ENCODE measurements around the gene MED12L.

The MED12L gene

GRCh38 chr3:151407928-151408327 lies 322.5 kb downstream of the MED12L start:
- Mint-ChIP-seq H3K9me3 (no peaks in the 10 kb centered on the region), H3K27ac (no peak overlapping the region), H3K36me3 (ENCODE audit: low read depth) (no peaks in the 10 kb centered on the region), H3K4me3 (no peak overlapping the region), H3K27me3 (peaks cover under 1% of the 10 kb centered on the region), H3K4me1 (ENCODE audit: low read depth) (peaks cover 3% of the 10 kb centered on the region)
- no peak for DNase-seq

- Mint-ChIP-seq H3K27ac (no peak overlapping the region), H3K9me3 (no peaks in the 10 kb centered on the region), H3K4me1 (ENCODE audit: low read depth) (no peaks in the 10 kb centered on the region), H3K27me3 (peaks cover 2% of the 10 kb centered on the region), H3K36me3 (ENCODE audit: low read depth) (no peaks in the 10 kb centered on the region), H3K4me3 (no peak overlapping the region)
- no peak for DNase-seq
Observed at GRCh38 chr3:151410891-151411559, 325.6 kb downstream of the MED12L start.

DNA sequence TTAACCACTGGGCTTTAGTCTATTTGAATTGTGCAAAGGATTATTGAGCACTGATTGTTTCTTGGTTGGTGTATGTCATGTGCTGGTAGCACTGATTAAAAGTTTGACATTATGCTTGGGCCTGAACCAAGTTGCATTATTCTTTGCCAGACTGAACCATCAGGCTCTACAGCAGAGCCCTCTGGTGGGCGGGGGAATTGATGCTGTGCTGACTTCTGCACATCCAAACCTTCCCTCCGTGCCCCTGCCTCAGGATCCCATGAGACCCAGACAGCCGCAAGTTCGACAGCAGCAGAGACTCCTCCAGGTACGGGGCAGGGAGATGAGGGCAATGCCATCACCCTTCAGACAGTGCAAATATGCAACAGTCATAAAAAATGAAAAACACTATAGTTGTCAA lies 327.5 kb downstream of the MED12L start:
- no peaks in the 10 kb centered on the region for H3K4me1 Mint-ChIP-seq (ENCODE audit: low read depth)
- no peak overlapping the region for H3K4me3 Mint-ChIP-seq
- H3K27me3 Mint-ChIP-seq = peaks cover 2% of the 10 kb centered on the region
- no peaks in the 10 kb centered on the region for H3K36me3 Mint-ChIP-seq (ENCODE audit: low read depth)
- no peak for DNase-seq
- no peak overlapping the region for H3K27ac Mint-ChIP-seq
- H3K9me3 Mint-ChIP-seq = no peaks in the 10 kb centered on the region

DNA sequence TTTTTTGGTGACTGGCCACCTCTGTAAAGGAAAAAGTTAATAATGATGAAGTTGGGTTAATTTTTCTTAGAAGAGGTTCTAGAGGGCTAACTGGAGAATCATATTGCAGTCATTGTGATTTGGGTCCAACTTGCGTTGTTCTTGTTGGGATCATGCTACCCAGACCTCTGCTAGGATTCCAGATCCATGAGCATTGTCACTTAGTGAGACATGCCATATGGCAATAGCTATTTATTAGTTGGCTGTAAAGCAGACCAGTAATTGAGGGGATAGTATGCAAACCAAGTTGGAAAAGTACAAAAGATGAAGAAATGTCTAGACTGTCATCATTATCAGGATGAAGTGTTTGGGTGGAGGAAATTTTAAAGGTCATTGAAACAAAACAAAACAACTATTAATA lies 329.8 kb downstream of the MED12L start:
- no peaks in the 10 kb centered on the region for H3K36me3 Mint-ChIP-seq (ENCODE audit: low read depth)
- peaks cover 2% of the 10 kb centered on the region for H3K27me3 Mint-ChIP-seq
- no peak overlapping the region for H3K4me3 Mint-ChIP-seq
- no peaks in the 10 kb centered on the region for H3K9me3 Mint-ChIP-seq
- H3K27ac Mint-ChIP-seq = no peak overlapping the region
- no peaks in the 10 kb centered on the region for H3K4me1 Mint-ChIP-seq (ENCODE audit: low read depth)
- no peak for DNase-seq

DNA sequence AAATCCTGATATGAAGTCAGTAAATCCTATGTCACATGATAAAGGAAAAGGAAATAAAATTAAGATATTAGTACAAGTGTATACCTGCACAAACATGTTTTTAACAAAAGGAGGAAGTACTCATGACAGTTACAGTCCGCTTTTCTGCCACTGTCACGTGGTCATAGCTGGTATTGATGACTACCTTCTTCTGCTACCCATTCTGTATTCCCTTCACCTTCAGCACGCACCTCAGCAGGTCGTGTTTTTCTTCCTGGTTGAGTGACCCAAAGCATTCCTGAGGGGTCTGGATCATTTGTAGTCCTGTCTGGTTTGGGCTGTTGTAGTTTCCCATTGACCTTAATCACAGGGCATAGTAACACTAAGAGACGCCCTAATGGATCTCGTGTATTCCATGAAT lies 334.3 kb downstream of the MED12L start:
- H3K9me3 Mint-ChIP-seq = no peaks in the 10 kb centered on the region
- no peak overlapping the region for H3K4me3 Mint-ChIP-seq

DNA sequence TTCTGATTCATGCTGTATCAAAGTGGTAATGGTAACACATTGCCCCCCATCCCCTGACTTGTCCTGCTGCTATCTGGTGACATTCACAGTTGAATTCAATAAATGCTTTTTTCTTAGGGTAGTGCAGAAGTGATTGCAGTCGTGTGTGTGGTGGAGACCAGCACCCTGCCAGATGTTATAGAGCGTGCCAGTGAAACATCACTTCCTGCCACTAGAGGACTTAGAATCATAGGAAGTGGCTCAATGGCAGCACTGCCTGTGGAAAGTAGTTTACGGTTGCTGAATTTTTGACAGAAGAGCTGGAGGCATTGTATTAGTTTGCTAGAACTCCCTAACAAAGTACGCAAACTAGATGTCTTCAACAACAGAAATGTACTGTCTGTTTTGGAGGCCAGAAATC lies 336.5 kb downstream of the MED12L start:
- Mint-ChIP-seq H3K4me1 (ENCODE audit: low read depth) (no peaks in the 10 kb centered on the region), H3K27ac (no peak overlapping the region), H3K36me3 (ENCODE audit: low read depth) (no peaks in the 10 kb centered on the region), H3K4me3 (no peak overlapping the region), H3K9me3 (no peaks in the 10 kb centered on the region), H3K27me3 (no peaks in the 10 kb centered on the region)
- DNase-seq = no peak

More for the DNA sequence above, 334.3 kb downstream of the MED12L start:
- H3K36me3 Mint-ChIP-seq (ENCODE audit: low read depth) = no peaks in the 10 kb centered on the region
- H3K27ac Mint-ChIP-seq = no peak overlapping the region
- H3K27me3 Mint-ChIP-seq = no peaks in the 10 kb centered on the region
- DNase-seq = no peak
- no peaks in the 10 kb centered on the region for H3K4me1 Mint-ChIP-seq (ENCODE audit: low read depth)

DNA sequence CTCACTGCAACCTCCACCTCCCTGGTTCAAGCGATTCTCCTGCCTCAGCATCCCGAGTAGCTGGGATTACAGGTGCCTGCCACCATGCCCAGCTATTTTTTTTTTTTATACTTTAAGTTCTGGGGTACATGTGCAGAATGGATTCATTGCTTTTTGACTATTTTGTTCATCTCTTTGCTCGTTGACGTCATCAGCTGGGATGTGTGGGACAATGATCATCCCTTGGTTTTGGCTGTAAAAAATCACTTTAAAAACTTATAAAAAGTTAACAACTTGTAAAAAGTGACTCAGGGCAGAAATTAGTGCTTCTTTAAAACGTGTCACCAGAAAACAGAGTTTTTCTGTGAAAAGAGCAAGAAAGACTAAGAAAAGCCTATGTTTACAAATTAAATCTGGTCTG lies 337.6 kb downstream of the MED12L start:
- Mint-ChIP-seq H3K4me1 (ENCODE audit: low read depth) (no peaks in the 10 kb centered on the region), H3K4me3 (no peak overlapping the region), H3K36me3 (ENCODE audit: low read depth) (no peaks in the 10 kb centered on the region), H3K27ac (no peak overlapping the region), H3K27me3 (no peaks in the 10 kb centered on the region), H3K9me3 (no peaks in the 10 kb centered on the region)
- DNase-seq = no peak

DNA sequence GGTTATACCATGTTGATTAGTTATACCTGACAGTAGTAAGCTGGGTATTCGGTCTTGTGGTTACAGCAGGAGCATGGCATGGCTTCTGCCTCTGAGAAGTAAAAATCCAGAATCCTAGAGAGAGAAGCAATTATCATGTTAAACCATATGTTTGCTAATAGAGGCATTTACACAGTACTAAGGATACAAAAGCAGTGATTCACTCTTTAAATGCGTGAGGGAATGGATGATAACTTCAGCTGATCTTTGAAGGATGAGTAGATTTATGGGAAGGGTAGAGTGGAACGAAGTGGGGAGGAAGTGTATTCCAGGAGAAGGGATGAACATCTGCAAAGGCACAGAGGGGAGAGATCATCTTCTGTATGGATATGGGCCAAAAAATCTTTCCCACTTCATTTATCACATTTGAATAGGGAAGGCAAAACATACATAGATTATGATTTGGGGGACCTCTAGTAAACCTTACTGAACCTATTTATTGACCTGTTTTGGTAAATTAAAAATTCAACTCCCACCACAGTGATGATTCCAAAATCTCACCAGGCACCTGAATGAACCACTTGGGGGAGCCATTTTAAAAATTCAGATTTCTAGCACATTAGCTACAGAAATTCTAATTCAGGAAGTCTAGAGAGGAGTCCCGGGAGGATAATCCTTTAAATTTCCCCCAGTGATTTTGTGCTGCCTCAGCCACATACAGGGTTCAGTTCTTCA lies 340.3 kb downstream of the MED12L start:
- no peaks in the 10 kb centered on the region for H3K9me3 Mint-ChIP-seq
- H3K4me1 Mint-ChIP-seq (ENCODE audit: low read depth) = no peaks in the 10 kb centered on the region
- H3K4me3 Mint-ChIP-seq = no peak overlapping the region
- H3K27me3 Mint-ChIP-seq = peaks cover under 1% of the 10 kb centered on the region
- H3K36me3 Mint-ChIP-seq (ENCODE audit: low read depth) = no peaks in the 10 kb centered on the region
- no peak for DNase-seq
- no peak overlapping the region for H3K27ac Mint-ChIP-seq

DNA sequence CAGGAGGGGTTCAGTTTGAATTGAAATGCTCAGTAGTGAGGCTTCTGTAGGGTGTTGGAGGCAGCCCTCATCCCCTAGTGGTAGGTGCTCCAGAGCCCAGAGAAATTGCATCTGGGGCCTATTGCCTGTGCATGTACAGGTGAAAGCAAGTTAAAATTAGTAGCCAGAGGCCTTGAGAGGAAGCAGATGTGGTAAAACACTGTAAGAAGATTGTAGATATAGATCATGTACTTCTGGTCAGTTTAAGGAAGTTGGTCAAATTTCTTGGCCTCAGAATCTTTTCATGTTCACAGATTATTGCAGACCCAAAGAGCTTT lies 340.8 kb downstream of the MED12L start:
- H3K27me3 Mint-ChIP-seq = peaks cover 4% of the 10 kb centered on the region
- H3K9me3 Mint-ChIP-seq = no peaks in the 10 kb centered on the region
- H3K4me1 Mint-ChIP-seq (ENCODE audit: low read depth) = no peaks in the 10 kb centered on the region
- DNase-seq = no peak
- H3K27ac Mint-ChIP-seq = no peak overlapping the region
- no peak overlapping the region for H3K4me3 Mint-ChIP-seq
- no peaks in the 10 kb centered on the region for H3K36me3 Mint-ChIP-seq (ENCODE audit: low read depth)

DNA sequence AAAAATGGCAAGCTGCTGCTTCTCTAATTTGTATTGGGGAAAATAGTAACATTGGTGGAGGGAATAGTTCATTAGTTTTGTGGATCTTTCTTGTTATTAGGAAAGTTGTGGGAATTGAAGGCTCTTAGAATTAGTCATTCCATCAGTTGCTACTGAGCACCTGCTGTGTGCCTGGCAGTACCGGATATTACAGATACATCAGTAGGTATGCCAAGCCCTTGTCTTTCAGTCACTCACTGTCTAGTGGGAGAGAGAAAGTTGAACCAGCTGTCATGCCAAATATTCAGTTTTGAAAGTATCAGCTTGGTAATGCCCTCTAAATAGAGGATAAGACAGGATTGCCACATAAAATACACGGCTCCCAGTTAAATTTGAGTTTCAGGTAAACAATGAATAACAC lies 342.9 kb downstream of the MED12L start:
- H3K9me3 Mint-ChIP-seq = no peaks in the 10 kb centered on the region
- H3K27ac Mint-ChIP-seq = no peak overlapping the region
- no peaks in the 10 kb centered on the region for H3K36me3 Mint-ChIP-seq (ENCODE audit: low read depth)
- no peaks in the 10 kb centered on the region for H3K4me1 Mint-ChIP-seq (ENCODE audit: low read depth)
- peaks cover 4% of the 10 kb centered on the region for H3K27me3 Mint-ChIP-seq
- DNase-seq = no peak
- H3K4me3 Mint-ChIP-seq = no peak overlapping the region

DNA sequence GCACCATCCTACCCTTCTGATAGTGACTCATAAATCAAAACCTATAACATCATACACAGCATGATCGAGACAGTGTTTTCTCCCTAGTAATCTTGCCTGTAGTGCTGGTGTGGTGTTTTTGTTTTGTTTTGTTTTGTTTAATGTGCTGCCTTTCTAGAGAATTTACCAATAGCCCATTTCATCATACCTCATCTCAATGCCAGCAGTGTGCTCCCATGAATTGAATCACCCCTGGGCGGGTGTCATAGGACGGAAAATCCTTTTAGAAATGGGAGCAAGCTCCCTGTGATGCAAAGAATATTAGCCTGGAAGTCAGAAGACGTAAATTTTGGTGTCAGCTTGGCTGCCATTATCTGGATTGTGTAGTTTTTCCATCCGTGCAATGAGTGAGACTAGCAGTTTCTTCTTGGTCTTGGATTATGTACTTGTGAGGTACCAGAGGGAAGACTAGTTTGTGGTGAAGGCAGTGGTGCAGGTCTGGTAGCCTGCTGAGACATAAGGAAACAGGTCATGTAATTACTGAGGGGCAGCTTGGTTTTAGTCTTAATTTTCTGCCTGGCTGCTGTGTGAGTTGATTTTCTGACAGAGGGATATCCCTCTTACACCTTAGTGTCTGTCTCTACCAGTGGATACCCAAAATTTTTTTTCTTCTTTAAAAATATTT lies 345.5 kb downstream of the MED12L start:
- Mint-ChIP-seq H3K4me3 (no peak overlapping the region), H3K27me3 (peaks cover 4% of the 10 kb centered on the region), H3K36me3 (ENCODE audit: low read depth) (no peaks in the 10 kb centered on the region), H3K4me1 (ENCODE audit: low read depth) (no peaks in the 10 kb centered on the region), H3K9me3 (no peaks in the 10 kb centered on the region), H3K27ac (no peak overlapping the region)
- DNase-seq = no peak

DNA sequence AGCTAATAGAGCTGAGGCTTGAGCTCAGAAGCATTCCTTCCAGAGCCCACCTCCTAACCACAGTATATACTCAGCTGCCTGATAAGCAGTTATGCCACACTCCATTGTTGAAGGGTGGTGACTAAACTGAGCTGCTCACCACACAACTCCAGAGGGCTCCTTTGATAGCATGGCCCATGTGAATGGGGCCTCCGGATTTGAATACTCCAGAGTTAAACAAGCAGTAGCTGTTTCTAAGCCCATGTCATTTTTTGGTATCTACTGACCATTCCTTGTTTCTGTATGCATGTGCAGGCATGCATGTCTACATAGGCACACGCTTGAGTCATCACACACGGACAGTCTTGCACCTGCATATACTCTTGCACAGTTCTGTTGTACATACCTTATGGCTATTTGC lies 346.5 kb downstream of the MED12L start:
- Mint-ChIP-seq H3K27ac (no peak overlapping the region), H3K9me3 (no peaks in the 10 kb centered on the region), H3K4me1 (ENCODE audit: low read depth) (no peaks in the 10 kb centered on the region), H3K4me3 (no peak overlapping the region), H3K27me3 (peaks cover 4% of the 10 kb centered on the region), H3K36me3 (ENCODE audit: low read depth) (no peaks in the 10 kb centered on the region)
- DNase-seq = no peak

DNA sequence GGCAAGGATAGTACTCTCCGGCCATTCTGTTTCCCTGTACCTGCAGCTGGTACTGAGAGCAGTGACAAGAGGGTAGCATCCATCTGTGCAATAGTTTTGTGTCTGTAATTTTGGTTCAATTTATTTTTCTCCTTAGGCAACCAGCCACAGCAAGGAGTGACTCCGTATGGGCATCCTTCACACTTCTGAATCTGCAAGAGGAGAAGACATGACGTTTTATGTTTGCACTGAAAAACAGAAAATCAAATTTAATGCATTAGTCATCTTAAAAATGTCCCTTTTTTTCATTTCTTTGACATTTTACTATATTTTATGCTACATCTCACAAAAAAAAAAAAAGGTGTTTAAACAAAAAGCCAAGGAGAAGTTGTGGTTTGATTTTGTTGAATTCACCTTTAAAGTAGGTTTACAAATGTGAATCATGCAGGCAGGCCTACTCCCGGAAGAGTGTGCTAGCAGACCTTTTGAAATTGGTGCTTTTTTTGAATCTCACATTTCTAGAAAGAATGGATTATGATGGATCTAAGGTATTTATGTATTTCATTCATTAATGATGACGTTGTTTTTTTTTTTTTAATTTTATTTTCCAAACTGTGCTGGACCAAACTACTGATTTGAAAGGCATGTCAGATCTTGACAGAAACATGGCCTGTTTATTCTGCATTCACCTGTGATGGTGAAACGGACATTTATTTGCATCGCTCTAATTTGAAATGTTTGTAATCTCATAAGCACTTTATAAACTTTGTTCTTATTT lies 347.3 kb downstream of the MED12L start:
- no peak overlapping the region for H3K27ac Mint-ChIP-seq

DNA sequence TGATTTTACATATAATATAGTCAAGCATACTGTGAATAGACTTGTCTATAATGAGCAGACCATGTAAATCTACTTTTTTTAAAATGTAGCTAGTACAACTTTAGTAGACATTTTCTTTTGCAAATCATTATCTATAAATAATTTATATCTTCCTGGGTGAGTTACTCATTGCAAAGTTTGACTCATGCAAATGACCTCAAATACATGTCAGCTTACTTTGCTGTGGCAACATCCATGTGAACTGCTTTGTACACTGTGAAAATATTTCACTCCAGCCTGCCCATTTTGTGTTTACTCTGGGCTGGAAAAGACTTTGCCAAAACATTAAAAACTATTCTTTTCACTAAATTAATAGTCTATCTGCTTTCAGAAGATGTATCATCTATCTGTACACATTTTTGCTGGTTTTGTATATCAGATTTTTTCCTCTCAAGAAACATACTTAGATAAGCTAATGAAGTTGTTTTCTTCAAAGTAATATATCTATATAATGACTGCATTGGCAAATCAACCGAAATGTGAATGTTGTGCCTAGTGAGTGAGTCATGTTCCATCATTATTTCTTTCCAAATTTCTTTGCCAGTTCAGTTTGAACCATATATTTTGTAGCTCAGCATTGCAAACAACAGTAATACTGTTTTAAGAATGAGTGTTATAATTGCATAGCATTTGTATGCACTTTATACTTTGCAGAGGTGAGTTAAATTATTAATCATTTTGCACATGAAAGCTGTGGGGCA lies 348.9 kb downstream of the MED12L start:
- peaks cover 4% of the 10 kb centered on the region for H3K27me3 Mint-ChIP-seq
- H3K27ac Mint-ChIP-seq = no peak overlapping the region
- no peaks in the 10 kb centered on the region for H3K9me3 Mint-ChIP-seq
- no peaks in the 10 kb centered on the region for H3K36me3 Mint-ChIP-seq (ENCODE audit: low read depth)
- no peaks in the 10 kb centered on the region for H3K4me1 Mint-ChIP-seq (ENCODE audit: low read depth)
- H3K4me3 Mint-ChIP-seq = no peak overlapping the region
- DNase-seq = no peak

More for the DNA sequence above, 347.3 kb downstream of the MED12L start:
- no peak for DNase-seq
- Mint-ChIP-seq H3K36me3 (ENCODE audit: low read depth) (no peaks in the 10 kb centered on the region), H3K27me3 (peaks cover 4% of the 10 kb centered on the region), H3K9me3 (no peaks in the 10 kb centered on the region), H3K4me1 (ENCODE audit: low read depth) (no peaks in the 10 kb centered on the region), H3K4me3 (no peak overlapping the region)
